GM12878 (cell line): ENCODE data around the gene PTK6. TPM values are rescaled to one million over a fixed set of nuclear protein-coding genes. Genes with fewer than 3 reads are reported as not detected.

Experiments
- ATAC-seq: fragments of 200-7000 bp; cut with Tn5 transposase; 3 replicates; pipeline ENCODE4 v1.9.1; 2020; ENCODE audit warnings: mild to moderate bottlenecking, moderate library complexity
- BruUV-seq: library from RNA; stranded (reverse); fragments of 400-500 nt; replicated peaks from 2 replicates; lab custom pipeline; 2021; lab: Mats Ljungman, UMichigan
- CTCF ChIA-PET: fragments of 300-600 bp; sonication (Branson Sonifier 250); formaldehyde crosslinking; extraction: SDS; loops from one replicate; lab custom pipeline; 2021; ENCODE audit warnings: inconsistent platforms; lab: Yijun Ruan, JAX
- POLR2A ChIA-PET: fragments of 350-600 bp; formaldehyde crosslinking; extraction: SDS; loops from one replicate; lab custom pipeline; 2021; ENCODE audit warnings: inconsistent platforms; lab: Charles Lee
- RAD21 ChIA-PET: fragments of 300-600 bp; sonication (Branson Sonifier 250); formaldehyde crosslinking; loops from one replicate; lab custom pipeline; 2023; ENCODE audit warnings: antibody characterized with exemption; ENCODE audit not compliant: unreplicated experiment; lab: Charles Lee
- SMC1A ChIA-PET: fragments of 300-600 bp; sonication (Branson Sonifier 250); formaldehyde crosslinking; loops from one replicate; lab custom pipeline; 2023; ENCODE audit not compliant: unreplicated experiment, uncharacterized antibody; lab: Charles Lee
- DNase-seq: peaks from one replicate; pipeline ENCODE4 v3.0.0-alpha.2; 2011; ENCODE audit warnings: low read depth, low spot score
- FAIRE-seq: peaks from 3 replicates; lab custom pipeline; 2011; peaks lifted over from hg19 to GRCh38; lab: Jason Lieb, UNC
- H2AFZ ChIP-seq: 2 replicates; pipeline ENCODE4 v1.6.0; 2011; ENCODE audit warnings: low read depth, low read length, control low read depth; ENCODE audit not compliant: control insufficient read depth
- H3K27ac ChIP-seq: 2 replicates; pipeline ENCODE4 v1.5.1; 2011; ENCODE audit warnings: control low read depth; ENCODE audit not compliant: control insufficient read depth, insufficient read depth
- H3K27me3 ChIP-seq, 2 experiments: replicated peaks in 1 of 2; 2 replicates each; pipeline versions ENCODE4 v1.6.0 to v1.6.1; 2011; ENCODE audit warnings: low read length in 1 of 2; ENCODE audit not compliant: control insufficient read depth in 2 of 2, insufficient read depth in 2 of 2
- H3K36me3 ChIP-seq, 2 experiments: 2 replicates each; pipeline ENCODE4 v1.5.1; 2011; ENCODE audit warnings: low read length in 1 of 2; ENCODE audit not compliant: control insufficient read depth in 2 of 2, insufficient read depth in 2 of 2
- H3K4me1 ChIP-seq: 2 replicates; pipeline ENCODE4 v1.6.1; 2011; ENCODE audit warnings: mild to moderate bottlenecking, low read length, moderate library complexity, mixed read lengths; ENCODE audit not compliant: control insufficient read depth, insufficient read depth
- H3K4me2 ChIP-seq: 2 replicates; pipeline ENCODE4 v1.6.0; 2011; ENCODE audit warnings: control low read depth; ENCODE audit not compliant: control insufficient read depth, insufficient read depth
- H3K4me3 ChIP-seq: fragments of 200-600 bp; sonication (generic); 2 replicates; pipeline ENCODE4 v1.5.1; 2016
- H3K79me2 ChIP-seq: 2 replicates; pipeline ENCODE4 v1.6.0; 2011; ENCODE audit warnings: low read length; ENCODE audit not compliant: control insufficient read depth, insufficient read depth
- H3K9ac ChIP-seq: 2 replicates; pipeline ENCODE4 v1.8.0; 2011; ENCODE audit warnings: low read length, control low read depth, mixed read lengths; ENCODE audit not compliant: control insufficient read depth, insufficient read depth
- H3K9me3 ChIP-seq: replicated peaks from 3 replicates; pipeline ENCODE4 v1.5.1; 2011; ENCODE audit warnings: mild to moderate bottlenecking, low read length; ENCODE audit not compliant: control insufficient read depth, insufficient read depth
- H4K20me1 ChIP-seq: 2 replicates; pipeline ENCODE4 v1.6.0; 2011; ENCODE audit not compliant: control insufficient read depth, insufficient read depth
- BCL11A ChIP-seq: IDR thresholded peaks from 2 replicates; pipeline ENCODE4 v1.6.1; 2011; ENCODE audit warnings: low read depth, low read length
- CUX1 ChIP-seq: IDR thresholded peaks from 2 replicates; pipeline ENCODE4 v1.6.1; 2012; ENCODE audit warnings: improper control_type of control experiment, low read depth, low read length; ENCODE audit not compliant: insufficient replicate concordance
- ELK1 ChIP-seq: IDR thresholded peaks from 2 replicates; pipeline ENCODE4 v1.6.1; 2012; ENCODE audit warnings: low read depth, low read length, improper control_type of control experiment
- LARP7 ChIP-seq: fragments of 450-650 bp; IDR thresholded peaks from 2 replicates; pipeline ENCODE4 v1.6.1; 2017; ENCODE audit warnings: mild to moderate bottlenecking
- MAX ChIP-seq: IDR thresholded peaks from 2 replicates; pipeline ENCODE4 v1.6.1; 2012; ENCODE audit warnings: low read depth, low read length, improper control_type of control experiment
- NFYB ChIP-seq: IDR thresholded peaks from 2 replicates; pipeline ENCODE4 v1.6.1; 2011; ENCODE audit warnings: low read depth, mild to moderate bottlenecking, low read length, improper control_type of control experiment, moderate library complexity; ENCODE audit not compliant: insufficient read depth
- PAX5 ChIP-seq: IDR thresholded peaks from 2 replicates; pipeline ENCODE4 v1.6.1; 2011; ENCODE audit warnings: low read depth, low read length, borderline replicate concordance
- RAD21 ChIP-seq: IDR thresholded peaks from 2 replicates; pipeline ENCODE4 v1.6.1; 2011; ENCODE audit warnings: mild to moderate bottlenecking, low read depth, low read length, moderate library complexity; ENCODE audit not compliant: insufficient read depth
- RUNX3 ChIP-seq: IDR thresholded peaks from 2 replicates; pipeline ENCODE4 v1.6.1; 2012; ENCODE audit warnings: low read length, inconsistent platforms
- SREBF2 ChIP-seq: IDR thresholded peaks from 2 replicates; pipeline ENCODE4 v1.6.1; 2012; ENCODE audit warnings: mild to moderate bottlenecking, low read length
- STAT3 ChIP-seq: IDR thresholded peaks from 2 replicates; pipeline ENCODE4 v1.6.1; 2011; ENCODE audit warnings: low read depth, low read length, improper control_type of control experiment
- WRNIP1 ChIP-seq: IDR thresholded peaks from 2 replicates; pipeline ENCODE4 v1.6.1; 2011; ENCODE audit warnings: low read depth, low read length, improper control_type of control experiment, borderline replicate concordance
- ZBTB33 ChIP-seq: fragments of 450-650 bp; IDR thresholded peaks from 2 replicates; pipeline ENCODE4 v1.6.1; 2017; ENCODE audit warnings: mild to moderate bottlenecking
- ZZZ3 ChIP-seq: IDR thresholded peaks from 2 replicates; pipeline ENCODE4 v1.6.1; 2011; ENCODE audit warnings: low read depth; ENCODE audit not compliant: control insufficient read depth, insufficient read length
- WGBS: methylation state at CpG from one replicate; pipeline ENCODE4 v1.1.6; 2016; ENCODE audit warnings: low lambda C conversion rate; ENCODE audit not compliant: insufficient replicate concordance, insufficient coverage; ENCODE audit errors: missing lambda C conversion rate; 5-methylcytosine and 5-hydroxymethylcytosine counted together
- in situ Hi-C: fragments of 300-500 bp; cut with MboI; formaldehyde crosslinking; loops from 9 replicates; pipeline ENCODE4 v1.14.3; 2018; ENCODE audit warnings: mixed read lengths
- intact Hi-C: fragments of 100-400 bp; cut with micrococcal nuclease; formaldehyde crosslinking; loops from one replicate; pipeline ENCODE4 v1.14.2; 2022; ENCODE audit not compliant: unreplicated experiment
- polyA plus RNA-seq, 11 experiments: library from polyadenylated mRNA; depleted of rRNA in 4 of 11; unstranded in 6 of 11; stranded (reverse) in 5 of 11; fragments of >200 nt; fragmentation: Nextera tagmentation in 4 of 11; fragmentation: Illumina TruSeq in 1 of 11; extraction: Ambion mirVana in 4 of 11; extraction: Trizol in 1 of 11; gene quantifications; 1 replicate in 1 of 11; 2 replicates in 10 of 11; pipeline versions ENCODE4 v1.2.1 to v1.2.3, GENCODE V29; 2011 to 2016; ENCODE audit warnings: inconsistent platforms in 2 of 11, missing spikeins in 2 of 11, low read depth in 1 of 11
- total RNA-seq, 4 experiments: library from RNA; depleted of rRNA in 3 of 4; stranded (reverse); fragments of >200 nt in 3 of 4; fragmentation: Illumina TruSeq in 1 of 4; extraction: Trizol in 1 of 4; gene quantifications; 2 replicates each; pipeline versions ENCODE4 v1.2.1 to v1.2.3, GENCODE V29; 2013 to 2021

Gene PTK6
- total and polyA plus RNA-seq, 10 of the 15 experiments (the other 5 are each of a cell fraction or from before 2014, with no cell fraction given): 0.02 to 0.21 (median 0.09) TPM; not detected in 3

GRCh38 chr20:63478346-63479302 is 58.6 kb downstream of the PTK6 start:
- BruUV-seq: no TSS peak
- ChIA-PET POLR2A (no interaction called here), SMC1A (no interaction called here), CTCF (no interaction called here), RAD21 (no interaction called here)
- Histone ChIP-seq H2AFZ (no peak overlapping the region), H3K9me3 (no peaks in the 10 kb centered on the region), H3K27ac (no peak overlapping the region), H3K4me2 (no peak overlapping the region), H4K20me1 (no peaks in the 10 kb centered on the region), H3K4me1 (no peaks in the 10 kb centered on the region; the same call in 1 of the 2 replicates), H3K9ac (no peak overlapping the region), H3K79me2 (no peaks in the 10 kb centered on the region), H3K27me3 (no peaks in the 10 kb centered on the region; a peak in 2 of 4 replicates), H3K4me3 (no peak overlapping the region), H3K36me3 (no peaks in the 10 kb centered on the region)
- FAIRE-seq: no peak
- in situ Hi-C loops (no loop called here), intact Hi-C loops (no loop called here)
- no peak for ATAC-seq
- WGBS: 51% methylated on average over 33 of the region's 34 CpGs
- DNase-seq: no peak
- TF ChIP-seq SREBF2 (no peak), PAX5 (no peak), BCL11A (no peak), LARP7 (no peak), RAD21 (no peak), MAX (no peak), RUNX3 (no peak), STAT3 (no peak), ELK1 (no peak), WRNIP1 (no peak), NFYB (no peak), ZZZ3 (no peak), ZBTB33 (no peak), CUX1 (no peak)
